HG03432 (cell line): Measurements from ENCODE around the gene TMEM107.
A peak's percentile ranks its signal among the peaks of the same experiment; 100 is the strongest.

Source experiments
- ATAC-seq: cut with Tn5 transposase; IDR thresholded peaks from one replicate; pipeline ENCODE4 v1.9.1; 2021; ENCODE audit warnings: mild to moderate bottlenecking, moderate library complexity; ENCODE audit not compliant: unreplicated experiment

TMEM107 gene

GRCh38 chr17:8138672-8139371 is 37.4 kb downstream of the TMEM107 start:
- peak; percentile 87 for ATAC-seq

GRCh38 chr17:8138374-8138671 is 37.9 kb downstream of the TMEM107 start:
- ATAC-seq: no peak

GRCh38 chr17:8137645-8138373 is 38.4 kb downstream of the TMEM107 start:
- ATAC-seq: no peak

- ATAC-seq: no peak
These were observed 42.2 kb downstream of the TMEM107 start for GRCh38 chr17:8133941-8134340.

GRCh38 chr17:8133399-8133798 is 42.8 kb downstream of the TMEM107 start:
- no peak for ATAC-seq

- no peak for ATAC-seq
These were observed 44.2 kb downstream of the TMEM107 start for GRCh38 chr17:8131844-8132441.

- ATAC-seq: no peak
These were observed 47.9 kb downstream of the TMEM107 start for GRCh38 chr17:8128125-8128784.

- ATAC-seq: peak; percentile 37
These were observed 49.6 kb downstream of the TMEM107 start for GRCh38 chr17:8126491-8127066.

GRCh38 chr17:8125947-8126490 is 50.2 kb downstream of the TMEM107 start:
- peak; percentile 1 for ATAC-seq

GRCh38 chr17:8125154-8125946 is 50.8 kb downstream of the TMEM107 start:
- ATAC-seq: no peak

GRCh38 chr17:8124350-8125153 is 51.6 kb downstream of the TMEM107 start:
- no peak for ATAC-seq

GRCh38 chr17:8123695-8124349 is 52.4 kb downstream of the TMEM107 start, which contains the start of gene HES7:
Gene HES7, minus strand, starts transcription at chr17:8124106. Its CDS starts 22 bp downstream, at chr17:8124084.
- ATAC-seq: no peak

GRCh38 chr17:8122924-8123694 is 53.1 kb downstream of the TMEM107 start:
- no peak for ATAC-seq
